Left lung (tissue), 10 donors: Measurements from ENCODE around the gene ODF2. TPM values are rescaled to one million over a fixed set of nuclear protein-coding genes. Genes with fewer than 3 reads are reported as not detected.

Source experiments
- ATAC-seq: fragments of 200-7000 bp; cut with Tn5 transposase; one replicate; pipeline ENCODE4 v1.9.1; 2020; ENCODE audit warnings: moderate library complexity
- DNase-seq, 4 donors: peaks; one replicate each; pipeline ENCODE4 v3.0.0-alpha.2; 2013 to 2020
- H3K27ac ChIP-seq, 2 donors: fragments of 200-600 bp; sonication (generic) in 1 of 2; one replicate each; pipeline versions ENCODE4 v1.5.0 to v1.8.0; 2020 to 2021
- H3K27me3 ChIP-seq, 2 donors: fragments of 200-600 bp; sonication (generic) in 1 of 2; one replicate each; pipeline versions ENCODE4 v1.5.0 to v1.8.0; 2020 to 2021
- H3K36me3 ChIP-seq, 2 donors: fragments of 200-600 bp; sonication (generic) in 1 of 2; one replicate each; pipeline versions ENCODE4 v1.5.0 to v1.8.0; 2020 to 2021
- H3K4me1 ChIP-seq, 2 donors: fragments of 200-600 bp; one replicate each; pipeline ENCODE4 v1.8.0; 2021
- H3K4me3 ChIP-seq, 2 donors: fragments of 200-600 bp; sonication (generic) in 1 of 2; one replicate each; pipeline versions ENCODE4 v1.5.0 to v1.8.0; 2020 to 2021; ENCODE audit warnings: mild to moderate bottlenecking in 1 of 2
- H3K9me3 ChIP-seq, 2 donors: fragments of 200-600 bp; sonication (generic) in 1 of 2; one replicate each; pipeline versions ENCODE4 v1.5.0 to v1.8.0; 2020 to 2021
- intact Hi-C, 2 donors: fragments of 100-400 bp; cut with DNase I; formaldehyde crosslinking; loops; one replicate each; pipeline versions ENCODE4 v1.11.2 to v1.14.2; 2022
- polyA plus RNA-seq, 6 donors: library from polyadenylated mRNA; unstranded; fragments of 120-200 nt; gene quantifications; one replicate each; pipeline ENCODE4 v1.2.1, GENCODE V29; 2013; ENCODE audit not compliant: insufficient read length in 6 of 6
- total RNA-seq, 2 donors: library from RNA; stranded (reverse); fragmentation: NEBNext Ultra II Directional; extraction: Animal tissue kit (Norgen Biotek cat#: 25700); gene quantifications; one replicate each; pipeline ENCODE4 v1.2.1, GENCODE V29; 2021
- TF ChIP-seq, protein P1 (sequence below), 2 donors: fragments of 200-600 bp; sonication (generic) in 1 of 2; IDR thresholded peaks; one replicate each; pipeline versions ENCODE4 v1.5.0 to v1.8.0; 2021; ENCODE audit warnings: antibody characterized with exemption in 2 of 2
- donor health status: DM: no; HTN: yes; CAD: no.
- donor health status: DM: no; HTN: no; CAD: no.

Gene ODF2
- total and polyA plus RNA-seq, 8 donors = 21.0 to 70.3 (median 61.0) TPM

DNA sequence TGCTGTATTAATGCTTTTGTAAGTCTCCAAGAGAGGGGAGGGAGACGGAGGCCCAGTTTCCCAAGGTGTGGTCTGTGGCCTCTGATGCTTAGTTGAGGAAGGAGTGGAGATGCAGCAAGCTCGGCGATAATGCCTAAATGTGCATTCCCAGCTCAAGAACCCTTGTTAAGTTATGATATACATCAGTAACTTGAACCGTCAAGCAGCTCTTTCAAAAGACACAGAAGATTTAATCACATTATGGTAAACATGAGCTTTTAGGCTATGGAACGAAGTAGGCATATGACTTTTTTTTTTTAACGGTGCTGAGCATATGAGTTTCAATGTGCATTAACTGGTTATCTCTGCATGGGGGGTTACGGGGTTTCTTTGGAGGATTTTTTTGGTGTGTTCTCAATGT, 26.4 kb downstream of the ODF2 start:
- no peaks in the 10 kb centered on the region for H3K27me3 ChIP-seq
- H3K4me1 ChIP-seq = no peaks in the 10 kb centered on the region
- DNase-seq = no peak
- no peak overlapping the region for H3K27ac ChIP-seq
- no peak for ATAC-seq
- peaks cover 0 to 100% of the 10 kb centered on the region in 2 donors for H3K36me3 ChIP-seq
- TF ChIP-seq, protein P1, sequence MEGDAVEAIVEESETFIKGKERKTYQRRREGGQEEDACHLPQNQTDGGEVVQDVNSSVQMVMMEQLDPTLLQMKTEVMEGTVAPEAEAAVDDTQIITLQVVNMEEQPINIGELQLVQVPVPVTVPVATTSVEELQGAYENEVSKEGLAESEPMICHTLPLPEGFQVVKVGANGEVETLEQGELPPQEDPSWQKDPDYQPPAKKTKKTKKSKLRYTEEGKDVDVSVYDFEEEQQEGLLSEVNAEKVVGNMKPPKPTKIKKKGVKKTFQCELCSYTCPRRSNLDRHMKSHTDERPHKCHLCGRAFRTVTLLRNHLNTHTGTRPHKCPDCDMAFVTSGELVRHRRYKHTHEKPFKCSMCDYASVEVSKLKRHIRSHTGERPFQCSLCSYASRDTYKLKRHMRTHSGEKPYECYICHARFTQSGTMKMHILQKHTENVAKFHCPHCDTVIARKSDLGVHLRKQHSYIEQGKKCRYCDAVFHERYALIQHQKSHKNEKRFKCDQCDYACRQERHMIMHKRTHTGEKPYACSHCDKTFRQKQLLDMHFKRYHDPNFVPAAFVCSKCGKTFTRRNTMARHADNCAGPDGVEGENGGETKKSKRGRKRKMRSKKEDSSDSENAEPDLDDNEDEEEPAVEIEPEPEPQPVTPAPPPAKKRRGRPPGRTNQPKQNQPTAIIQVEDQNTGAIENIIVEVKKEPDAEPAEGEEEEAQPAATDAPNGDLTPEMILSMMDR (IDR thresholded peaks at IDR 0.05) = no peak
- intact Hi-C loops = no loop called here
- no peak overlapping the region for H3K4me3 ChIP-seq
- no peaks in the 10 kb centered on the region for H3K9me3 ChIP-seq

DNA sequence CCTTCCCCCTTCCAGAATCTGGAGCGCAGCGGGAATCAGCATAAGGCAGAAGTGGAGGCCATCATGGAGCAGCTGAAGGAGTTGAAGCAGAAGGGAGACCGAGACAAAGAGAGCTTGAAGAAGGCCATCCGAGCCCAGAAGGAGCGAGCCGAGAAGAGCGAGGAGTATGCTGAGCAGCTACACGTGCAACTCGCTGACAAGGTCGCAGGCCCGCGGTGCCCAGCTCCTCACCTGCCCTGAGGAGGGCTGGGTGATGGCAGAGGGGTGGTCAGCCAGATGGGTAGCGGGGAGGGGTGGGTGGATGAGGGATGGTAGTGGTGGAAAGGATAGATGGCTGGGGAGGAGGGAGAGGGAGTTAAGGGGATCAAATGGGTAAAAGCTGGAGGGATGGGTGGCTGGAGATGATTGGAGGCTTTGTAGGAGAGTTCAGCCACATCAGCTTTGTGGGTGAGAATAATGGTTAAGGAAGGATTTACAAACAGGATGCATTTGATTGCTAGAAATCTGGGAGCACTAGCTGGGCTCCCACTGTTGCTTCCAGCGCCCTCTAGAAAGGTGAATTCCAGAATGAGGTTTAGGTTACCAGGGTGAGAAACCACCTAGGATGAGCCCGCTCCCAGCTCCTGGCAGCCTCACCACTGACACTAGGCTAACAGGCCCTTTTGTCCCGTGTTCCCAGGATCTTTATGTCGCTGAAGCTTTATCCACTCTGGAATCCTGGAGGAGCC, 29.0 kb downstream of the ODF2 start:
- ATAC-seq (no peak), DNase-seq (no peak)
- TF ChIP-seq, protein P1 (IDR thresholded peaks at IDR 0.05) = no peak
- Histone ChIP-seq H3K4me1 (no peaks in the 10 kb centered on the region), H3K27ac (no peak overlapping the region), H3K36me3 (peaks cover 0 to 100% of the 10 kb centered on the region in 2 donors), H3K9me3 (no peaks in the 10 kb centered on the region), H3K4me3 (no peak overlapping the region), H3K27me3 (no peaks in the 10 kb centered on the region)
- intact Hi-C loops = no loop called here

DNA sequence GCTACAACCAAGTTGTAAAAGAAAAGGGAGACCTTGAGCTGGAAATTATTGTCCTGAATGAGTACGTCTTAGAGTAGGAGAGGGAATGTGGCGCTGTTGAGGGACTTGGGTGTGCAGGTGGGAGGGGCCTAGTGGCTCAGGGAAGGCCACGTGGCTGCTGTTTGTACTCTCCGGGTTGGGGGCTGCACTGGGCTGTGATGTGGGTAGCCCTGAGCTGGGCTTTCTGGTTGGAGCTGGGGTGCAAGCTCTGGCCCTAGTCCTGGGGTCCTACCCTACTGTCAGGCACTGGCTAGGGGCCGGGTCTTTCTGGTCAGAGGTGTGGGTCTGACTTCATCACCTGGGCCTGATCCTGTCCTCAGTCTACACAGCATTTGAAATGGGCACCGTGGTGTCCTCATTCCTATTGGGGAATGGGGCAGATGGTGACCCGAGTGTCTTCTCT, 29.6 kb downstream of the ODF2 start:
- H3K9me3 ChIP-seq = no peaks in the 10 kb centered on the region
- intact Hi-C loops = no loop called here
- ATAC-seq (no peak), DNase-seq (no peak)
- peaks cover 0 to 100% of the 10 kb centered on the region in 2 donors for H3K36me3 ChIP-seq
- H3K27ac ChIP-seq = no peak overlapping the region
- TF ChIP-seq, protein P1 (IDR thresholded peaks at IDR 0.05) = no peak
- no peaks in the 10 kb centered on the region for H3K4me1 ChIP-seq
- H3K4me3 ChIP-seq = no peak overlapping the region
- no peaks in the 10 kb centered on the region for H3K27me3 ChIP-seq

DNA sequence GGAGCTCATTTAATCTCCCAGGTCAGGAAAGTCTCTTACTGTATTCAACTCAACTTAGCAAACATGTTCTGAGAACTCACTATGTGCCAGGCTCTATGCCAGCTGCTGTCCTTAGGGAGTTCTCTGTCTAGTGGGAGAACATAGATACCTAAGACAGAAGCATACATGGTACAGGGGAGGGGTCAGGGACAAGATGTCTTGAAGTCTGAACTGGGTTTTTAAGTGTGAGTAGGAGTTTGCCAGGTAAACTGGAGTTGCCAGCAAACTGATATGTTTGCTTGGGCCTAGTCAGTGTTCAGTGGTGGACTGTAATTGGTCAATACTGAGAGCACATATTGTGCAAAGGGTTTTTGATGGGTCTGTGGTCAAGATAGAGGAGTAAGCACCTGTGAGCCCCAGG, 30.4 kb downstream of the ODF2 start:
- ATAC-seq = no peak
- TF ChIP-seq, protein P1 (IDR thresholded peaks at IDR 0.05) = no peak
- Histone ChIP-seq H3K27me3 (no peaks in the 10 kb centered on the region), H3K4me1 (no peaks in the 10 kb centered on the region), H3K27ac (no peak overlapping the region), H3K4me3 (no peak overlapping the region), H3K9me3 (no peaks in the 10 kb centered on the region), H3K36me3 (peaks cover 0 to 99% of the 10 kb centered on the region in 2 donors)
- intact Hi-C loops = no loop called here
- DNase-seq = no peak

DNA sequence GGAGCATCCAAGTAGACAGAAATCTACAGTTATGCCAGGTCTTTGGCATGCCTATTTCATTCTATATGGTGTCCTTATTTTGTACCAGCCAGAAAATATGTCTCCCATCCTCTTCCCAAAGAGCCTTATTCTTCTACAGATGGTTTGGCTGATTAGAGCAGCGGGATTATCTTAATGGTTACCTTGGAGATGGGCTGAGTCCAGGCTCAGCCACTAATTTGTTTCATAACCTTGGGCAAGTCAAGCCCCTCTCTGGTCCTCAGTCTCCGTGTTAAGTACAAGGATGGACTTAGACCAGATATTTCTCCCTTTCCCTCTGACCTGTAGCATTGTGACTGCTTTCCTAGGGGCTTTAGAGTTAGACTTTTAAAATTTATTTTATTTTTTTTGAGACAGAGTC, 37.6 kb downstream of the ODF2 start:
- TF ChIP-seq, protein P1 (IDR thresholded peaks at IDR 0.05) = no peak
- DNase-seq (no peak), ATAC-seq (no peak)
- Histone ChIP-seq H3K9me3 (no peaks in the 10 kb centered on the region), H3K4me3 (no peak overlapping the region), H3K27me3 (no peaks in the 10 kb centered on the region), H3K27ac (peak overlapping the region in 1 of 2 donors; percentile 53), H3K36me3 (peaks cover 0 to 96% of the 10 kb centered on the region in 2 donors), H3K4me1 (peaks cover 0 to 15% of the 10 kb centered on the region in 2 donors)
- intact Hi-C loops = no loop called here
